ENCODE data around the gene POU2F2.

POU2F2 gene

DNA sequence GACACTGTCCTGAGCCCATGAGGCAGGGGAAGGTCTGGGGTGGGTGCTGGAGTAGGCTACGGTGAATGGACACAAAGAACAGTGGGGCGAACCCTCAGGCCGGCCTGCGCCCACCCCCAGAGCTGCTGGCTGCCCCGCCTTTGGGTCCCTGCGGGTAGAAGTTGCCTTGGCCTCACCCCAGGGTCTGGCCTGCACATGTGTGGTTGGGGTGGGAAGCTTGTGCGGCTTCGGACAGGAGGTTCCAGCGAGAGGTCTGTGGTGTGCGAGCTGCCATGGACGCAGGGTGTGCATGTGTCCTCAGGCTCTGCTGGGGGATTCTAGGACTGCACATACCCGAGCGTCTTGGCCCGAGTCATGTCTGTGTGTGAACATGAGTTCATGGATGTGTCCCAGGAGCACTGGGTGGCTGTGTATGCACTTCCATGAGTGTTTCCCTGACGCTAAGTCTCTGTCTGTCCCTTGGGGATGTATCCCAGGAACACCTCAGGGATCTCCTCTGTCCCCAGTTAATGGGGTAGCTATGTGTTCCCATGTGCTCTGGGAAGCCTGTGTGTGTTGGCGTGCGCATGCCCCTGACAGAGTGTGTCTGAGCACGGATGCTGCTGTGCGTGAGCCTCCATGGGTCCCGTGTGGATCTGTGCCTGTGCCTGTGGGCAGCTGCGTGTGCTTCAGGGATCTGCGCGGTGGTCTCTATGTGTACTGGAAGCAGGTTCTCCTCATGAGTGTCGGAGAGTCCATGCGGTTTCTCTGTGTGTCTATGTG lies 20.8 kb upstream of the POU2F2 start:
- Histone ChIP-seq H3K9me3 (ENCODE audit: low read depth, low read length) (no peaks in the 10 kb centered on the region), H3K36me3 (ENCODE audit: insufficient read depth, low read length) (no peaks in the 10 kb centered on the region), H3K4me3 (no peak overlapping the region), H3K27ac (no peak overlapping the region), H3K9ac (ENCODE audit: insufficient read length) (no peak overlapping the region)
- DNase-seq (ENCODE audit: low read depth, low spot score) = no peak
- TF ChIP-seq FOXP2 (optimal IDR thresholded peaks at IDR 0.05; ENCODE audit: control extremely low read depth, extremely low read length, insufficient read depth) (no peak), POLR2AphosphoS5 (IDR thresholded peaks at IDR 0.05; ENCODE audit: borderline replicate concordance, low read depth, low read length) (no peak), EZH2 (IDR thresholded peaks at IDR 0.05) (no peak)

DNA sequence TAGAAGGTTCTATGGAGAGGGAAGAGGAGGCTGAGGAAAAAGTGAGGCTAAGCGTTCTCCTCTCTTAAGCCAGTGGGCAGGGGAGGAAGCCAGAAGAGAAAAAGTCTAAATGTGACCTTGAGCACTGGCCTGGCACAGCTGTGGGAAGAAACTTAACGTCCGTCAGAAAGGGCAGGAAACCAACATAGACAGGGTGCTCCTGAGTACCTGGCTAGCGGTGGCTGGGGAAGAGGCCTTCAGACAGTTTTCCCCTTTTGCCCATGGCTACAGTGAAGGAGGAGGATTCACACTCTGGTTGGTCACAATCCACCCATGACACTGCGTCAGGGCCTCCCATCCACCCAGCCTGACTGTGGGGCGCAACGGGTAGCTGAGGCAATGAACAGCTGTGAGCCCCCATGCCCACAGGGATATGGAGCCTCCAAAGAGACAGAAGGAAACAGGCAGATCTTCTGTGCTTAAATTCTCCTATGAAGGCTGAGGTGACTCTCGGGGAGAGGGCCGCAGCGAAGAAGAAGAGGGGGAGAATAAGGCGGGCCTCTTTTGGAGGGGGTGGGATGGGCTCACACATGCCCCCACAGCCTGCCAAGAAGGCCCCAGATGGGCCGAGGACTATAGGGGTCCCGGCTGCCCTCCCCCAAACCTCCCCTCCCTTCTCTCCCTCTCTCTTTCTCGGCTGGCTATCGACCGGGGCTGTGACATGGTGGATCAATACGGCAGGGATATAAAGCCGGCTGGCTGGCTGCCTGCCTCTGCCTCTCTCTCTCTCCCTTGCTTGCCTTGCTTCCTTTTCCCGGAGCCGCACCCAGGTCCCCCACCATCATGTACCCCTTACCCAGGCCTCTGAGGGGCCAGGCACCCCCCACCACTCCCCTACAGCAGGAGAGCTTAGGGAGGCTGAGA lies 19.8 kb upstream of the POU2F2 start:
- Histone ChIP-seq H3K9ac (ENCODE audit: insufficient read length) (no peak overlapping the region), H3K9me3 (ENCODE audit: low read depth, low read length) (no peaks in the 10 kb centered on the region), H3K36me3 (ENCODE audit: insufficient read depth, low read length) (no peaks in the 10 kb centered on the region), H3K4me3 (no peak overlapping the region), H3K27ac (no peak overlapping the region)
- DNase-seq (ENCODE audit: low read depth, low spot score) = no peak
- TF ChIP-seq POLR2AphosphoS5 (IDR thresholded peaks at IDR 0.05; ENCODE audit: borderline replicate concordance, low read depth, low read length) = no peak
- no peak for TF ChIP-seq EZH2 (IDR thresholded peaks at IDR 0.05)
- TF ChIP-seq FOXP2 (optimal IDR thresholded peaks at IDR 0.05; ENCODE audit: control extremely low read depth, extremely low read length, insufficient read depth) = no peak

DNA sequence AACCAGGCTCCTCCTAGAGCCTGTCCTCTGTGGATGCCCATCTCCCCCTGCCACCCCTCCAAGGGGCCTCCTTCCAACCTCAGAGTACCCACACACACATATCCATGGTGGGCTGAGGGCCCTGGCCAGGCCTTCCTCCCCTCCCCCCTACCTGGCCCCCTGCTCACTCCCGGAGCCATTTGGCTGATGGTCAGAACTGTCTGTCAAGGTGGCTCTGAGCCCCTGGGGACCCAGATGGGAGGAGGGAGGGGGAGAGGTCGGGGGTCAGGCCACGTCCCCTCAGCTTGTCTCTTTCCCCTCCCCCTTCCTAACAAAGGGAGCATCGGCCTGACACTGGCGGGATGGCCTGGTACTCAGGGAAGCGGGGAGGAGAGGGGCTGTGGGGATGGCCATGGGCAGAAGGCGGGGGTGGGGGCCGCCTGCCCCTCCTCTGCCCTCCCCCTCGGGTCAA lies 18.7 kb upstream of the POU2F2 start:
- no peak for TF ChIP-seq EZH2 (IDR thresholded peaks at IDR 0.05)
- TF ChIP-seq POLR2AphosphoS5 (IDR thresholded peaks at IDR 0.05; ENCODE audit: borderline replicate concordance, low read depth, low read length) = no peak
- no peak for TF ChIP-seq FOXP2 (optimal IDR thresholded peaks at IDR 0.05; ENCODE audit: control extremely low read depth, extremely low read length, insufficient read depth)
- Histone ChIP-seq H3K9ac (ENCODE audit: insufficient read length) (no peak overlapping the region), H3K9me3 (ENCODE audit: low read depth, low read length) (no peaks in the 10 kb centered on the region), H3K4me3 (no peak overlapping the region), H3K27ac (no peak overlapping the region), H3K36me3 (ENCODE audit: insufficient read depth, low read length) (no peaks in the 10 kb centered on the region)
- no peak for DNase-seq (ENCODE audit: low read depth, low spot score)

DNA sequence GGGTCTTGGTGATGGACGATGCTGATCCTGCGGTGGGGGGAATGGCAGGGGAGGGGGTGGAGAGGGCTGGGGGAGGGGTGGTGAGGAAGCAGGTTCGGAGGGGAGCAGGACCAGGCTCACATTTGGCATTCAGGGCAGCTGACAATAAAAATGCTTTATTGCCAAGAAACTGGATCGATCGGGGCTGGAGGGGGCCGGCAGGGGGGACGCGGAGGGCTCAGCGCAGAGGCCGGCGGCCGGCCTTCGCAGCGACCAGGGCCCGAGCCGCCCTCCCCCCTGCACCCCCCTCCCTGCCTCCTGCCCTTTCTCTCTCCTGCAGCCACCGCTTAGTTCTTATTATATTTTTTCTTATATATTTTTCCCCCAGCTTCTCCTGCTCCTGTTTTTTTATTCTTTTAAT lies 18.1 kb upstream of the POU2F2 start:
- no peak overlapping the region for H3K4me3 ChIP-seq
- H3K9me3 ChIP-seq (ENCODE audit: low read depth, low read length) = no peaks in the 10 kb centered on the region
- TF ChIP-seq EZH2 (IDR thresholded peaks at IDR 0.05) = no peak
- TF ChIP-seq FOXP2 (optimal IDR thresholded peaks at IDR 0.05; ENCODE audit: control extremely low read depth, extremely low read length, insufficient read depth) = no peak
- no peak for TF ChIP-seq POLR2AphosphoS5 (IDR thresholded peaks at IDR 0.05; ENCODE audit: borderline replicate concordance, low read depth, low read length)
- H3K27ac ChIP-seq = no peak overlapping the region
- no peaks in the 10 kb centered on the region for H3K36me3 ChIP-seq (ENCODE audit: insufficient read depth, low read length)
- H3K9ac ChIP-seq (ENCODE audit: insufficient read length) = no peak overlapping the region
- DNase-seq (ENCODE audit: low read depth, low spot score) = no peak

DNA sequence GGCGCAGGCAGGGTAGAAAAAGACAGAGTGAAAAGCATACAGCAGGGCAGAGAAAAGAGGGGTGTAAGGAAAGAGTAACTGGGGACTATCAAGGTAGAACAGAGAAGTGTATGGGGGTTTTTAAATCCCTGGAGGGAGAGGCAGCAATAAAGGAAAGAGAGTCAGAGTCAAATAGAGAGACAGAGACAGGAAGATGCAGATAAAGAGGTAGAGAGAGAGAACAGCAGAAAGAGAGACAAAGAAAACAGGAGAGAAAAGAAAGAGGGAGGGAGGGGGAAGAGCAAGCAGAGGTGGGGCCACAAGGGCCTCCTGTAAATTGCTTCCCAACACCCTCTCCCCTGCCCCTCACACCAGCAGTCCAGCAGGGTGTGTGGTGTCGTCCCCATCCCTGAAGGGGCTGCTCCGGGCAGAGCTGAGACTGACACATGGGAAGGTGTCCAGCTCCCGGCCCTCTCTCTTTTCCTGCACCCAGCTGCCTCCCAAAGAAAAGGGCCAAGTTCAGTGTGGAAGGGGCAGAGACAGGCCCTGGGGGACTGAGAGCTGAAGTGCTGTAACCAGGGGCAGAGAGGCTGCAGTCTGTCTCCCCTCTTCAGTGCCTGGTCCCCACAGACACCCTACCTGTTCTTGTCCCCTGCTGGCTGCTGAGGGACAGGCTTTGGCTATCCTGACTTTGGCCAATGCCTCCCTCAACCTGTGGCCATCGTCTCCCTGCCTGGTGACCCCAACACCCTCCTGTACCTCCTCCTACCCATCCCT lies 17.4 kb upstream of the POU2F2 start:
- Histone ChIP-seq H3K4me3 (no peak overlapping the region), H3K9me3 (ENCODE audit: low read depth, low read length) (no peaks in the 10 kb centered on the region), H3K9ac (ENCODE audit: insufficient read length) (no peak overlapping the region), H3K27ac (no peak overlapping the region), H3K36me3 (ENCODE audit: insufficient read depth, low read length) (no peaks in the 10 kb centered on the region)
- no peak for DNase-seq (ENCODE audit: low read depth, low spot score)
- TF ChIP-seq EZH2 (IDR thresholded peaks at IDR 0.05) = no peak
- no peak for TF ChIP-seq POLR2AphosphoS5 (IDR thresholded peaks at IDR 0.05; ENCODE audit: borderline replicate concordance, low read depth, low read length)
- no peak for TF ChIP-seq FOXP2 (optimal IDR thresholded peaks at IDR 0.05; ENCODE audit: control extremely low read depth, extremely low read length, insufficient read depth)

DNA sequence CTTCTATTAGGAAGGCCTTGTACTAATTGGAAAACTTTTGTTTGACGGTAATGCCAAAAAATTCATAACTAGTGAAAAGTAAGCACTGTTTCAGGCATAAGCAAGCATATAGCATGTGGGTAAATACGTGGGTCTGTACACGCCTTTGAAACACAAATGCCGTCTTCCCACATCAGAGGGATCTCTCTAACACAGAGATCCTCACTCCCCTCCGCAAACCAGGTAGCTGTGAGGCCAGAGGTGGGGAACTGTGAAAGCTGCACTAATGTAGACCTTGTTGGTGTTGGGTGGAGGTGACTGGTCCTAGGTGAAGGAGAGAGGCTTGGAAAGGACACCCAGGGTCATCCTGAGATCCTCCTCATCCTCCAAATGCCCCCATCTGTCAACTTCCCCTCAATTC lies 16.0 kb upstream of the POU2F2 start:
- no peak overlapping the region for H3K4me3 ChIP-seq
- no peak overlapping the region for H3K27ac ChIP-seq
- H3K36me3 ChIP-seq (ENCODE audit: insufficient read depth, low read length) = no peaks in the 10 kb centered on the region
- TF ChIP-seq FOXP2 (optimal IDR thresholded peaks at IDR 0.05; ENCODE audit: control extremely low read depth, extremely low read length, insufficient read depth) = no peak
- no peak for TF ChIP-seq POLR2AphosphoS5 (IDR thresholded peaks at IDR 0.05; ENCODE audit: borderline replicate concordance, low read depth, low read length)
- TF ChIP-seq EZH2 (IDR thresholded peaks at IDR 0.05) = no peak
- no peak for DNase-seq (ENCODE audit: low read depth, low spot score)
- H3K9me3 ChIP-seq (ENCODE audit: low read depth, low read length) = no peaks in the 10 kb centered on the region
- H3K9ac ChIP-seq (ENCODE audit: insufficient read length) = no peak overlapping the region

DNA sequence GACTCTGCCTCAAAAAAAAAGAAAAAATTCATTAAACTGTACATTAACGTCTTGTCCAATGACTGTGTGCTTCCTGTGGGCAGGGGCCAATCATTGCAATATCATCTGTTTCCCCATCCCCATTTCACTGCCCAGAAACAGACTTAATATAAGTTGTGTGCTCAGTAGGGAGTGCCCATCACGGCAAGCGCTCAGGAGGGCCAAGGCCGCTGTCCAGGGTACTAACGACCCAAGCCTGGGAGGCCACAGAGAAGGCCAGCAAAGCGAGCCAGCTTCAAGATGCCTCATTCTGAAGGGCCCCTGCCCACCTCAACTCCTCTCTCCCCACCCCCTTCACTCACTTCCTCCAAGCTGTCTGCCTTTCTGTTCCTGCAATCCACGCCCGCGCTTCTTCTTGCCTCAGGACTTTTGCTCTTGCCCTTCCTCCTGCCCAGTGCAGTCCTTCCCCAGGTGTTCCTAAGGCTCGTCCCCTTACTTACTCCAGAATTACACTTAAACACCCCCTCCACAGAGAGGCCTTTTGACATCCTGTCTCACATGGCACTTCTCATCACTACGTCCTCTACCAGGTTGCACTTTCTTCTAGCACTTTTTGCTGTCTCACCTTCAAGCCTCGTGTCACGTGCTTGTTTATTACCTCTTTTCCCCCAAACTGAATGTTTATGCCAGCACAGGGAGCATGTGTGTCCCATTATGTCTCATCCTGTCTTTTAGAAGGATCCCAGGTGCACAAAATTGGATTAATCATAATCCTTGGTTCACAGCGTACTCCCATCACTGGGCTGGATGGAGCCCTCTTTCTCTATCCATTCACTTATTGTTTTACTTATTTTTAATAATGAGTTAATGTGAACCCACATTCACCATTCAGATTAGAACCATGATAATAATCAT lies 11.3 kb upstream of the POU2F2 start:
- DNase-seq (ENCODE audit: low read depth, low spot score) = no peak
- H3K27ac ChIP-seq = no peak overlapping the region

More for the DNA sequence above, 11.3 kb upstream of the POU2F2 start:
- TF ChIP-seq EZH2 (IDR thresholded peaks at IDR 0.05) (no peak), POLR2AphosphoS5 (IDR thresholded peaks at IDR 0.05; ENCODE audit: borderline replicate concordance, low read depth, low read length) (no peak), FOXP2 (optimal IDR thresholded peaks at IDR 0.05; ENCODE audit: control extremely low read depth, extremely low read length, insufficient read depth) (no peak)
- H3K4me3 ChIP-seq = no peak overlapping the region
- H3K9ac ChIP-seq (ENCODE audit: insufficient read length) = no peak overlapping the region
- H3K9me3 ChIP-seq (ENCODE audit: low read depth, low read length) = no peaks in the 10 kb centered on the region
- H3K36me3 ChIP-seq (ENCODE audit: insufficient read depth, low read length) = no peaks in the 10 kb centered on the region
